ENCODE measurements around the gene CCDC82.

Gene CCDC82

DNA sequence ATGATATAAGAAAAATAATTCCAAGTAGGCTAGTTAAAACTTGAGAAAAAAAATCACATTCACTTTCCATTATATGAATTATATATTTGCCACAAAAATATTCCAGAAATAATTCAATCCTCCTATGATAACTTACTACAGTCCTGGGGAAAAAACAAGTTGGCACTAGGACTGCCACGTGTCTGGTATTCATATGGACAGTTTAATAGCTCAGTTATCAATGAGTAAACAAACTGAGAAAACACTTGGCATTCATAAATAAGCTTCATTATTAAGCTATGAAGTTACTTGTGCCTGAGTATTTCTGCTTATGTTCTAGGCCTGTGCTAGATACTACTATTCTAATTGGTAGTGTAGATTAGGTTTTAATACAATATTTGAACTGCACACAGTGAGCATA, 24.2 kb downstream of the CCDC82 start:
- TF ChIP-seq, protein P1, sequence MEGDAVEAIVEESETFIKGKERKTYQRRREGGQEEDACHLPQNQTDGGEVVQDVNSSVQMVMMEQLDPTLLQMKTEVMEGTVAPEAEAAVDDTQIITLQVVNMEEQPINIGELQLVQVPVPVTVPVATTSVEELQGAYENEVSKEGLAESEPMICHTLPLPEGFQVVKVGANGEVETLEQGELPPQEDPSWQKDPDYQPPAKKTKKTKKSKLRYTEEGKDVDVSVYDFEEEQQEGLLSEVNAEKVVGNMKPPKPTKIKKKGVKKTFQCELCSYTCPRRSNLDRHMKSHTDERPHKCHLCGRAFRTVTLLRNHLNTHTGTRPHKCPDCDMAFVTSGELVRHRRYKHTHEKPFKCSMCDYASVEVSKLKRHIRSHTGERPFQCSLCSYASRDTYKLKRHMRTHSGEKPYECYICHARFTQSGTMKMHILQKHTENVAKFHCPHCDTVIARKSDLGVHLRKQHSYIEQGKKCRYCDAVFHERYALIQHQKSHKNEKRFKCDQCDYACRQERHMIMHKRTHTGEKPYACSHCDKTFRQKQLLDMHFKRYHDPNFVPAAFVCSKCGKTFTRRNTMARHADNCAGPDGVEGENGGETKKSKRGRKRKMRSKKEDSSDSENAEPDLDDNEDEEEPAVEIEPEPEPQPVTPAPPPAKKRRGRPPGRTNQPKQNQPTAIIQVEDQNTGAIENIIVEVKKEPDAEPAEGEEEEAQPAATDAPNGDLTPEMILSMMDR (IDR thresholded peaks at IDR 0.05; ENCODE audit: insufficient read depth, low read depth, low read length, missing control alignments) = no peak
- no peak overlapping the region for H3K4me3 ChIP-seq (ENCODE audit: low read length)
- no peak for DNase-seq (ENCODE audit: low read depth)

DNA sequence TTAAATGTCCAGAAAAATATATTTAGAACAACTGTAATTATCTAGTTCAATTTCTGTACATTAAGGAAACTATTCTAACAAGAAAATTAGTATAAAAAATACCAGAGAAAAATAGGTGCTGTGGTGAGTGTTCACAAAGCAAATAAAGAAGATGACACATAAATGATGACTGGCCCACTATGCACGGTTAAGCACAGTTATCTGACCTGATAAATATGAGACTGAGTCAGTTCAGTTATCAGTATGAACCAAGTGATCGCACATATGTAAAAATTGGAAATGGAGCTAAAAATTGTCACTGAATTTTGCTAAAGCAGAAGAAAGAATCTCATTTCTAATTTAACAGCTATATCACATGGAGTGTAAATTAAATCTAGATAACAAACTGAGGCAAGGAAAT, 27.9 kb downstream of the CCDC82 start:
- no peak overlapping the region for H3K4me3 ChIP-seq (ENCODE audit: low read length)
- no peak for DNase-seq (ENCODE audit: low read depth)
- TF ChIP-seq, protein P1 (IDR thresholded peaks at IDR 0.05; ENCODE audit: insufficient read depth, low read depth, low read length, missing control alignments) = no peak

DNA sequence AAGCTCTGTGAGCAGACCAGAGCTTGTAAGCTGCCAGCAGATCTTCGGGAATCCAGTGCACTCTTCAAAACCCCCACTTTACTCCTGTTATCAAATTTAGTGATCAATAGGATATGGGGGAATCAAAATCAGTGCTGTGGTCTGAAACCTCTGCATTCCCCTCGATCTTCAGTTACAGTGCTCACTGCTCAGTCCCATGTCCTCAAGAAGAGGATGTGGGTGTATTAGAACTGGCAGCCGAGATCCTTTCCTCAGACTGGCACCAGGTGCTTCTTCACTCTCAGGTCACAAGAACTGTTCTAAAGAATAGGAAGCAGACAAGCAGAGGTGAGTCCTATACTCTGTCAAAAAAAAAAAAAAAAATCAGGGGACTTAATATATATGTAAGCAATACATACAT, 31.4 kb downstream of the CCDC82 start:
- TF ChIP-seq, protein P1 (IDR thresholded peaks at IDR 0.05; ENCODE audit: insufficient read depth, low read depth, low read length, missing control alignments) = no peak
- H3K4me3 ChIP-seq (ENCODE audit: low read length) = no peak overlapping the region
- no peak for DNase-seq (ENCODE audit: low read depth)

DNA sequence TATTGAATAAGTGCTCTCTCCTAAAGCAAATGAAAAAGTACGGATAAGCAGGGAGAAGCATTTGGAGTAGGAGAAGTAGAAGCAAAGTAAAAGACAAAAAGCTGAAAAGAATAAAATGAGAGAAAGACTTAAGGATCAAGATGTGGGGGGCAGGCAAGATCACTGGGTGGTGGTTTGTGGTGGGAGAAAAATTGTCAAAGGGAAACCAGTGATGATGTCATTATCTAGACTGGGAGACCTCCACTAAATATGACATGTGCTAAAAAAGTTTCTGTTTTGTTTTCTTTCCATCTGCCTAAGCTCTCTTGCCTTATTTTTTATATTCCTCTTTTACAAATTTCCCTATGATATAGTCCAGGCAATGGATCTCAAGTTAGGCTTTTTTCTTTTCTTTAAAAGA, 31.9 kb downstream of the CCDC82 start:
- TF ChIP-seq, protein P1 (IDR thresholded peaks at IDR 0.05; ENCODE audit: insufficient read depth, low read depth, low read length, missing control alignments) = no peak
- H3K4me3 ChIP-seq (ENCODE audit: low read length) = no peak overlapping the region
- DNase-seq (ENCODE audit: low read depth) = no peak

DNA sequence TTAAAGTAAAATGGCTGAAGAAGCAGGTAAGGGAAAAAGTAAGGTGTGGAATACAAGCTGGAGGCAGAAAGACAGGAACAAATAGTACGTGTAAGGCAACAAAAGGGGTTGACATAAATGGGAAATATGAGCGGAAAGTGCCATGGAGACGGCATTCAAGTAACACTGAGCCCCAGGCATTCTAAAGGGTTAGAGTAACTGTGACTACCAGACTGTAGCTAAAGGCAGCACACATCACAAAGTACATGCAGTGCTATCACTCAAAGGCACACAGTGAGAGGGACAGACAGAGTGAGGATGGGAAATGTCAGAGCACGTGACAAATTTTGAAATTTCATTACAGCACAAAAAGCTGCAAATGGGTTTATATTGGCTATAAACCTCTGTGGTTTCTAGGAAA, 32.9 kb downstream of the CCDC82 start:
- TF ChIP-seq, protein P1 (IDR thresholded peaks at IDR 0.05; ENCODE audit: insufficient read depth, low read depth, low read length, missing control alignments) = no peak
- no peak overlapping the region for H3K4me3 ChIP-seq (ENCODE audit: low read length)
- no peak for DNase-seq (ENCODE audit: low read depth)

DNA sequence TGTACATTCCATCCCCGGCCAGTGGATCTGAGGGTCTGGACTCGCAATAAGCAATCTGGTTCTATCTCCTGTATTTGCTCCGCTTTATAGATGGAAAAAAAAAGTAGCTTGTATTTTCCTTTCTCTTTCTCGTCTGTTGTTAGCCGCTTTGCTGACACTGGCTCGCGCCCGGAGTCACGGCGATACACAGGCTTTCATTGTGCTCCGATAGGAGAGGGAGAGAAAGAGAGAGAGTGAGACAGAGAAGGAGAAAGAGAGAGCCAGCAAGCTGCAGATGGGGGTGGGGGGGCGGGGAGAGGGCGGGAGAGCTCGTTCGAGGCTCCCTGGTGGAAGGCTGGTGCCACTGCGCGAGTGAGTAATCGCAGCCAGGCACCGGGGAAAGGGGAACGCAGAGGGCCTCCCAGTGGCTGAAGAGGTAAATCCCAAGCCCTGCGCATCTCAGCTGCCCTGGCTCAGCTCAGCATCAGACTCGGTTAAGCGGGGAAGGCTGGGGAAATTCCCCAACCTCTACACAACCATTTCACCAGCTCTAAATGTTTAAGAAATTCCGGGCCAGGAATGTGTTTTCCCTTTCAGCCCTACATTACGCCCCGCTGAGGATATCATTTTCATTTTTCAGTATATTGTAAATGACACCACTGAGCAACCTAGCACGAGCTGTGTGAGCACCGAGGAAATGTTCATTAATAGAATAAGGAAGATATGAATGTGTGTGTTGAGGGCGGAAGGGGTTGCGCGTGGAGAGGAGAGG, 46.6 kb downstream of the CCDC82 start, which contains the start of gene MAML2:
TSS of gene MAML2 (minus strand) at position 235 of the 751 bp plus-strand sequence. CDS start 1,300 bp downstream, outside the sequence.
- peak within 1 kb of the TSS; percentile 93 for H3K4me3 ChIP-seq (ENCODE audit: low read length)
- TF ChIP-seq, protein P1 (IDR thresholded peaks at IDR 0.05; ENCODE audit: insufficient read depth, low read depth, low read length, missing control alignments) = peak; percentile 89
- peak; percentile 94 for DNase-seq (ENCODE audit: low read depth)
